ENCODE data around the gene SBF1.

The SBF1 gene

DNA sequence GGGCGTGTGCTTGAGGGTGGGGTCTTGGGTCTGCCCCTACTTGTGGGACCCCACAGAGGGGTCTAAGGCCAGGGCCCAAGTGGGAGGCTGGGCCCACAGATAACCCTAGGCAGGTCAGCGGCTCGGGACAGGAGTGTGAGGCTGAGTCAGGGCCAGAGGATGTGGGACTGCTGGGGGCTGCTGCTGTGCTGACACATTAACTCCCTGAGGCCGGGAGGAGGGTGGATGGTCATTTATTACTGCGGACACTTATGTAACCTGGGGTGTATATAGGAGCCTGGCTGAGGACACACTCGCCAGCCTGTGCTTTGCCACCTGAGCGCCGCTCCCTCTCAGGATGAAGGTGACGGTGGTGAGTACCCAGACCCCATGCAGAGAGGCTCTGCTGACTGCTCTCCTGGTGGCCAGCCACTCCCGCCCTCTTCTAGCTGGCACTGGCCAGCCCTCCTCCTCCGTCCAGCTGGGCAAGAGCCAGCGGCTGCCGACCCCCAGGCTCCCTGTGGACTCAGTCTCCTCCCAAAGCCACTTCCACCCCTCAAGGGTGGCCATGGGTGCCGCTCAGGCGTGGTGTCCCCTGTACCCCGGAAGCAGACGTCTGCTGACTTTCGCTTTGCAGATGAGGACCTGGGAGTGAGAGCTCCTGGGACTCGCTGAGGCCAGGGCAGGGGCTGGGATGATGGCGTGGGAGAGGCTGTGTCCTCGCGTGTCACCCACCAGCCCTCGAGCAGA lies 11.9 kb upstream of the SBF1 start, which contains the start of gene MIOX:
MIOX (plus strand) TSS at position 299 of the 729 bp plus-strand sequence; CDS start at position 338, 39 bp downstream.
- peak; percentile 81 for DNase-seq (ENCODE audit: low spot score)
- FAIRE-seq, result peak; percentile 75

DNA sequence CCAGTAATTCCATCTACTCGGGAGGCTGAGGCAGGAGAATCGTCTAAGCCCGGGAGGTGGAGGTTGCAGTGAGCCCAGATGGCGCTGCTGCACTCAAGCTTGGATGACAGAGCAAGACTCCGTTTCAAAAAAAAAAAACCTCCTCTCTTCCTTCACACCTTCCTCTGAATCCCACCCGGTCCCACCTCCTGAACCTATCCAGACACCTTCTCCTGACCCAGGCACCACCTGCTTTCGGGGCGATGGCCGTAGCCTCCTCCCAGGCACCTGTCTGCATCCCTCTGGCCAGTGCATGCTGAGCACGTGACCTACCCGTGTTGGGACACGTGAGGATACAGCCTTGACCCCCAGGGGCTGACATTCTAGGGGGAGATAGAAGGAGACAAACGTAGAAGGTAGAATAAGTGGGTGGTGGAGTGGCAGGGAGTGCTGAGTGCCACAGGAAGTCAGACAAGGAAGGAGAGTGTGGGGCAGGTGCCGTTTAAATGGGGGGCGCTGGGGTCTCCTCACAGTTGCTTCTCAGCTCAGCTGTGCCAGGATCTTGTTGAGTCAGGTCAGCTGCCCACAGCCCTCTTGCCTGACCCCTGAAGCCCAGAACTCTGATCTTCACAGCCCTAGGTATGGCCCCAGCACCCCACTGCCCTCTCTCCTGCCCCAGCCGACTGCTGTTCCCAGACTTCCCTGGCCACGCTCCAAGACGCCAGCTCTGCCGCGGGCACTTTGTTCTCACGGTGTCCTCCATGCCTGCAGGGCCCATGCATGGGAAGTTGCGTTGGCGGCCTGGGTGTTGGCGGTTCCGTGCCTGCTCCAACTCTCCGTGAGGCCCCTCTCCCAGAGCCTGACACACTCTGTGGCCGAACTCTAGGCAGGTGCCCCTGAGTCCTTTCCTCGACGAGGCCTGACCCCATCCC lies 10.6 kb upstream of the SBF1 start:
- no peak for FAIRE-seq

GRCh38 chr22:50483977-50484853 lies 9.4 kb upstream of the SBF1 start:
- FAIRE-seq (no peak), DNase-seq (ENCODE audit: low spot score) (no peak)

More for the DNA sequence above, 10.6 kb upstream of the SBF1 start:
- no peak for DNase-seq (ENCODE audit: low spot score)

GRCh38 chr22:50483556-50483955 lies 8.7 kb upstream of the SBF1 start:
- DNase-seq (ENCODE audit: low spot score) (no peak), FAIRE-seq (no peak)

GRCh38 chr22:50483106-50483505 lies 8.3 kb upstream of the SBF1 start:
- no peak for DNase-seq (ENCODE audit: low spot score)
- no peak for FAIRE-seq

DNA sequence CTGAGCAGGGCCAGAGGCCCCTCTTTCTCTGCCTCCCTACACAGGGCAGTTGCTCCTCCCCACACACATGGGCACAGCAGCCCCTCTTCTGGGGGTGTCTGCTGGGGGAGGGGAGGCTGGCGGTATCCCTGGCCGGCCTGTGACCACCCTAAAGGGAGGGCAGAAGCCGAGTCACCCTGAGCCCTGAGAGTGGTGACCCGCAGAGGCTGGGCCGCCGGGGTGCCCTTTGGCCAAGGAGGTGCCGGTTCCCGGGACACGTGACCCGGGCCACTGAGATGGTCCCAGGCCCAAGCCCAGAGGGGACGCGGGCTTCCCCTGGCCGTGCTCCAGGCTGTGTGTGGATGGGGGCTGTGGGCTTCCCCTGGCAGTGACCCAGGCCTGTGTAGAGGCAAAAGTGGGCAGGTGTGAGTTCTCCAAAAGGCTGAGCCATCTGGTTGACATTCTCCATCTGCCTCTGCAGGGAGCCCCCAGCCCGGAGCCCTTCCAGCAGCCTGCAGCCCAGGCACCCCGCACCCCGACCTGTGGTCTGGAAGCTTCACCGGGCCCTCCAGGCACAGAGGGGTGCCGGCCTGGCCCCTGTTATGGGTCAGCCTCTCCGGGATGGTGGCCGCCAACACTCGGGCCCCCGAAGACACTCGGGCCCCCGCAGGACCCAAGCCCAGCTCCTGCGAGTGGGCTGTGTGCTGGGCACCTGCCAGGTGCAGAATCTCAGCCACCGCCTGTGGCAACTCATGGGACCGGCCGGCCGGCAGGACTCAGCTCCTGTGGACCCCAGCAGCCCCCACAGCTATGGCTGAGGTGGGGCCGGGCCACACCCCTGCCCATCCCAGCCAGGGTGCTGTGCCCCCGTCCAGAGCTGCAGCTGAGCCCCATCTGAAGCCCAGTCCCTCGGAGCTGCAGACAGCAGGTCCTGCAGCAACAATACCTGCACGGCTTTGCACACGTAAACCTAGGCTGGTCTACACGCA lies 7.6 kb upstream of the SBF1 start:
- no peak for DNase-seq (ENCODE audit: low spot score)
- FAIRE-seq, result no peak

- DNase-seq (ENCODE audit: low spot score) (no peak), FAIRE-seq (no peak)
These were observed 6.7 kb upstream of the SBF1 start, which contains the start of gene ADM2 for GRCh38 chr22:50481440-50482106. Gene ADM2 (plus strand): TSS chr22:50481543. CDS start chr22:50481848, 305 bp downstream.

DNA sequence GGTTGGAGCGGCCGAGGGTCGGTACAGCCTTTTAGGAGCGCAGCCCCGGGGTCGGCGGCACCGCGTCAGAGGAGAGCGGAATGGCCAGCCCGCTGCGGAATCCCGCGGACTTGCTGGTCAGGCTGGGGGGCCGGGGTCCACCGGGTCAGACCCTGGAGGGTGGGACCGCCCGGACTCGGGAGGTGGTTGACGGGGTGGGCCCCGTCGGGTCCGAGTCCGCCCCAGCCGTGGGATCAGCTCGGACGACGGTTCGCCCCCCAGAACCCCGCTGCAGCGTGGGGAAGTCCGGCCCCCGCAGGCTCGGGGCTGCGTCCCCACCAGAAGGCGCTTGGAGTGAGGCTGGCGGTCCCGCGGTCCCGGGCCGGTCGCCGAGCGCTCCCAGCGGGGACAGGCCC lies 6.2 kb upstream of the SBF1 start:
- no peak for FAIRE-seq
- no peak for DNase-seq (ENCODE audit: low spot score)

- DNase-seq (ENCODE audit: low spot score) (no peak), FAIRE-seq (no peak)
These were observed 4.9 kb upstream of the SBF1 start for GRCh38 chr22:50479721-50480120.

DNA sequence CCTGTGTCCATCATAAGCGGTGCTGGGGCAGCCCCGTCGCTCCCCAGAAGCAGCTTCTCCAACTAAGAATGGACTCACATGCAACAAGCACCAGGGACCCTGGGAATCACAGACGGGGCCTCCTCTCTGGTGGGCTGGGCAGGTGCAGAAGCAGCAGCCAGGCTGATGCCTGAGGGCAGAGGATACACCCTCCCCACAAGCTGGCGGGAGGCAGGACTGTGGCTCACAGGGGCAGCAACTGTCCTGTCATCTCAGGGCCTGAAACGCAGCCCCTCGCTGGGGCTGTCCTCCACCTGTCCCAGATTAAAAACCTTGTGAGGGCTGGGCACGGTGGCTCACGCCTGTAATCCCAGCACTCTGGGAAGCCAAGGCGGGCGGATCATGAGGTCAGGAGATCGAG lies 3.1 kb upstream of the SBF1 start:
- FAIRE-seq, result no peak
- DNase-seq (ENCODE audit: low spot score), result no peak

DNA sequence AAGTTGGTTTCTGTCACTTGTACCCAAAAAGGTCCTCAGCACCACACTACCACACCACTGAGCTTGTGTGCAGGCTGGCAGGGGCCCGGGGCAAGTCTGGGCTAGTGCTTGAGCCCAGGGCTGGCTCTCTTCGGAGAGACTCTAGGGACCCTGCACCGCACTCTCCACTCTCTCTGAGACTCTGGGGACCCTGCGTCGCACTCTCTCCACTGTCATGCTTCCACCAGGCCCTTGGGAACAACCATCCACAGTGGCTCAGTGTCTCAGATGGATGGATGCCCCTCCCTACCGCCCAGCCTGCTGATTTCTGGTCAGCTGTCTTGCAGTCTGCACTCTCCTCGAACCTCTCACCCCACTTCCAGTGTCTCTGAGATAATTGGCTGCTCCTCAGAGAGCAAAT lies 2.0 kb upstream of the SBF1 start:
- no peak for FAIRE-seq
- DNase-seq (ENCODE audit: low spot score), result no peak

GRCh38 chr22:50475652-50476002 lies 792 bp upstream of the SBF1 start:
- no peak for DNase-seq (ENCODE audit: low spot score)
- no peak for FAIRE-seq

DNA sequence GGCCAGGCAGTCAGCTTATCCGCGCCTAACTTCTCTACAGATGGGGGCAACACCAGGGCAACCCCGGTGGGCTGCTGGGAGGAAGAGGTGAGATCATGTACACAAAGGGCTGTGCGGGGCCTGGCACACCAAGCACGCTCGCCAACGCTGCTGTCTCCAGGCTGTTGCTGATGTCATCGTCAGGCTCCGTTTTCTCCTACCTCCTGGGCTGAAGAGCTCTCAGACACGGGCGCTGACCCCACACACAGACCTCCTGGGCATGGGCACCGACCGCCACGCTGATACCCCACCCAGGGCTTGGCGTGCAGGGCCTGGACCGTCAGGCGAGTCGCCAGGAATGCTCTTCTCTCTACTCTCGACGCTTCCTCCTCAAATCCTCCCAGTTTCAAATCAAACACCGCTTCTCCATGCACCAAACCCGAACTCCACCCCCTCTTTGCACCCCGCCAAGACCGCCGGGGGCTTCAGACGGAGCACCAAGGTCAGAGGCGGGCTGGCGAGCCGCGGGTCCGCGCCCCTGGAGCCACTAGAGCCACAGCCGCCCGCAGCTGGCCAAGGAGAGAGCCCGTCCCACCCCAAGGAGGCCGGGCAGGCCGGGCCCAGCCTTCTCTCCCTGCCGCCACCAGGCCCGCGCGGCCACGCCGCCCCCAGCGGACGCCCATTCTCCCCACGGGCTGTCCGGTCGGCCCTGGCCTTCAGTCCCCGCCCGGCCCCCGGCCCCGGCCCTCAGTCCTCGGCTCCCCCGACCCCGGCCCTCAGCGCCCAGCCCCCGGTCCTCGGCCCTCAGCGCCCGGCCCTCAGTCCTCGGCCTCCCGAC lies 772 bp downstream of the SBF1 start:
- FAIRE-seq (no peak), DNase-seq (ENCODE audit: low spot score) (peak; percentile 8)

DNA sequence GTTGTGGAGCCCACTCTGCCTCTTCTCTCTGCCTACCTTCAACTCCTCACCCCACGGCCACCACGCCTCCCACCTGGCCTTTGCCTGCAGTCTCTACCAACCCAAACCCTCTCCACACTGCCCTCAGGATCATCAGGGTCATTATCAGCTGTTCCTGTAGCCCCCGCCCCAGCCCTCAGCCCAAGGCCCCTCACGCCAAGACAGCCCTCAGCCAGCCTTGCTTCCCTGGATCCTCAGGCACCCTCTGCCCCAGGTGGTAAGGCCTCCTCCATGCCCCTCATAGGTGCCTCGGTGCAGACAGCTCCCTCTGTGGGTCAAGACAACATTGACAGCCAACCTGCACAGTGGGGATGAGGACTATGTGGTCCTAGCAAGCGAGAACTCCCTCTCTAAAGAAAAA lies 1.7 kb downstream of the SBF1 start:
- DNase-seq (ENCODE audit: low spot score) (no peak), FAIRE-seq (no peak)

DNA sequence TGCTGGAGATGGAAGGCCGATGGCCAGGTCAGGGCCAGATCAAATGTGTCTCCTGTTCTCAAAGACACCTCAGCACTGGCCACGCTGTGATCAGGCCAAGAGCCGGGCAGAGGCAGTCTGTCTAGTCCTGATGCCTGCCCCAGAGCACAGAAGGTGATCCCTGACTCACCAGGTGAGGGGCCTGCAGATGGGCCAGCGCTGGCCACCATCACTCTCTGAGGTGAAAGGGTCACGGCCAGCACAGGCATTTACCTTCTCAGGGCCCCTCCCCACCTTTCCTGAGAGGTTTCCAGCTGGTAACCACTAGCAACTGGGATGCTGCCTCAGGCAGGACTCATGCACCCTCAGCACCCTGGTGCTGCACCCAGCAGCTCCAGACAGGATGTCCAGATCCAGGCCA lies 2.9 kb downstream of the SBF1 start:
- DNase-seq (ENCODE audit: low spot score) (no peak), FAIRE-seq (no peak)

GRCh38 chr22:50471197-50471847 lies 3.5 kb downstream of the SBF1 start:
- FAIRE-seq (no peak), DNase-seq (ENCODE audit: low spot score) (no peak)

DNA sequence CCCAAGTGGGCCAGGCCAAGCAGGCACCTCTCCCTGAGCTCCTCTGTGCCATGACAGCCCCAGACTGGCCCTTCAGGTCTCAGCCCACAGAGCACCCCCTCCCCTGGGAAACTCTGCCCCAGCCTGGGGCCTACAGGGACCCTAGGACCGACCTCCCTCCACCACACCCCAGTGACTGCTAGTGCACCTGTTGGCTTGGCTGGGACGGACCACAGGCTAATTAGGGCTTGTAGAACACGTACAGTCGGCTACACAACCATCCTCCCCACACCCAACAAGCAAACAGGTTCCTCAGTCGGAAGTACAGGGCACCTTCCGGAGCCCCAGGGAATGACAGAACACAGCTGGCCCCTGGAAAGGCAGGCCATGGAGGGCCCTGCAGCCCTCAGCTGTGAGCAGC lies 4.3 kb downstream of the SBF1 start:
- FAIRE-seq (no peak), DNase-seq (ENCODE audit: low spot score) (no peak)

Measured in RCC 7860 (cell line).